ENCODE data around the gene PLXNC1.

GRCh38 chr12:94223842-94224241 is 75.5 kb downstream of the PLXNC1 start:
- TF ChIP-seq CTCF (IDR thresholded peaks at IDR 0.05) (no peak), POLR2A (IDR thresholded peaks at IDR 0.05) (no peak)
